ENCODE data around the gene RRP15. TPM values are rescaled to one million over a fixed set of nuclear protein-coding genes. Genes with fewer than 3 reads are reported as not detected.

RRP15 gene
- total and polyA plus RNA-seq, 9 of the 15 experiments (the other 6 are each of a cell fraction or from before 2014, with no cell fraction given): 9.5 to 58.1 (median 29.3) TPM

GRCh38 chr1:218344814-218345672 lies 60.0 kb downstream of the RRP15 start, which contains the start of gene TGFB2 (continued):
- no peak for TF ChIP-seq PREB (CRISPR knock-in tag; IDR thresholded peaks at IDR 0.05)
- TF ChIP-seq HDAC1 (IDR thresholded peaks at IDR 0.05): peak in 1 of 2 experiments; percentile 60; a peak in 2 of 4 replicates
- peak; percentile 51; the same call in 1 of the 2 replicates for TF ChIP-seq USF2 (CRISPR knock-in tag; IDR thresholded peaks at IDR 0.05)
- peak; percentile 45; the same call in 1 of the 2 replicates for TF ChIP-seq FOXM1 (IDR thresholded peaks at IDR 0.05; ENCODE audit: low read depth)
- TF ChIP-seq FOXM1 (CRISPR knock-in tag; IDR thresholded peaks at IDR 0.05; ENCODE audit: low read depth): no peak
- TF ChIP-seq YBX1 (IDR thresholded peaks at IDR 0.05): no peak
- no peak for TF ChIP-seq ARID4B (CRISPR knock-in tag; IDR thresholded peaks at IDR 0.05)
- TF ChIP-seq JUND (IDR thresholded peaks at IDR 0.05; ENCODE audit: borderline replicate concordance, low read depth, low read length): no peak; the same call in 1 of the 2 replicates
- TF ChIP-seq JUND (tag; IDR thresholded peaks at IDR 0.05; ENCODE audit: borderline replicate concordance, low read depth, low read length): peak; percentile 21; the same call in 1 of the 3 replicates
- 0 out of 2 replicates have a peak, but pooled peaks have one; percentile 43 for TF ChIP-seq MECOM (CRISPR knock-in tag; IDR thresholded peaks at IDR 0.05)
- TF ChIP-seq ARHGAP35 (IDR thresholded peaks at IDR 0.05; ENCODE audit: partially characterized antibody): peak; percentile 36
- peak; percentile 68 for TF ChIP-seq CBFA2T2 (conservative IDR thresholded peaks at IDR 0.05)
- TF ChIP-seq BRD4 (IDR thresholded peaks at IDR 0.05): no peak
- TF ChIP-seq ZNF274 (IDR thresholded peaks at IDR 0.05; ENCODE audit: borderline replicate concordance, low read depth, low read length): no peak
- TF ChIP-seq SMARCC2 (IDR thresholded peaks at IDR 0.05; ENCODE audit: low read depth): peak; percentile 29; the same call in 1 of the 2 replicates
- peak; percentile 52; the same call in 1 of the 2 replicates for TF ChIP-seq SOX6 (IDR thresholded peaks at IDR 0.05)
- 0 out of 2 replicates have a peak, but pooled peaks have one; percentile 74 for TF ChIP-seq SMARCE1 (IDR thresholded peaks at IDR 0.05)
- TF ChIP-seq POLR2AphosphoS5 (IDR thresholded peaks at IDR 0.05; ENCODE audit: control insufficient read depth, insufficient read depth, low read depth, low read length): 0 out of 2 replicates have a peak, but pooled peaks have one; percentile 29
- TF ChIP-seq KDM1A (IDR thresholded peaks at IDR 0.05): peak; percentile 67 to 70
- TF ChIP-seq HLTF (IDR thresholded peaks at IDR 0.05): no peak
- TF ChIP-seq ATF1 (CRISPR knock-in tag; IDR thresholded peaks at IDR 0.05): no peak
- TF ChIP-seq ATF1 (tag; IDR thresholded peaks at IDR 0.05): 0 out of 2 replicates have a peak, but pooled peaks have one; percentile 36

Data from K562 (cell line).